GM13977 (cell line): Measurements from ENCODE around the gene DCDC2C.
A peak's percentile ranks its signal among the peaks of the same experiment; 100 is the strongest.

Source experiments
- DNase-seq: peaks from one replicate; pipeline ENCODE4 v3.0.0; 2012; ENCODE audit warnings: low spot score
- in situ Hi-C: fragments of 300-500 bp; cut with MboI; formaldehyde crosslinking; loops from one replicate; pipeline ENCODE4 v1.12.0; 2022; ENCODE audit warnings: low sequenced_read_pairs, low pct_unique_long_range_greater_than_20kb, mixed read lengths, inconsistent platforms; ENCODE audit not compliant: unreplicated experiment
- TF ChIP-seq, protein P1 (sequence below): IDR thresholded peaks from 2 replicates; pipeline ENCODE4 v1.5.1; 2012; ENCODE audit warnings: mild to moderate bottlenecking, control low read depth; ENCODE audit not compliant: insufficient read depth; ENCODE audit errors: extremely low read depth, missing control alignments

Gene DCDC2C

DNA sequence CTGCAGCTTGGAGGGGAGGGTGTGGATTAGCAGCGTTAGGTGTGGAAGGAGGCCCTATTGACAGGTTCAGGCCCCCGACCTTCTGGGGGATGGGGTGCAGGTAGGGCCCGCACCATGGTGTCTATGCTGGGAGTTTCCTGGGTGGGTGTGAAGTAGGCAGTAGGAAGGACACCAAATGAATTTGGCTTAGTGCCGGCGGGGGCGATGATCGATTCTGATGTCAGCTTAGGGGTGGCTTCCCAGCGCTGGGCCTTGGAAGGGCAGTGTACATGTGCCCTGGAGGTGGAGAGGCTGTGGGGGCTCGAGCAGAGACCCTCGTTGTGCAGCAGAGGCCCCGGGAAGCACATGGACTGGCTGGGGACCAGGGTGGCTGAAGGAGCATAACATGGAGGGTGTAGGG lies 21.6 kb downstream of the DCDC2C start:
- no peak for DNase-seq
- in situ Hi-C loops, result no loop called here
- TF ChIP-seq, protein P1, sequence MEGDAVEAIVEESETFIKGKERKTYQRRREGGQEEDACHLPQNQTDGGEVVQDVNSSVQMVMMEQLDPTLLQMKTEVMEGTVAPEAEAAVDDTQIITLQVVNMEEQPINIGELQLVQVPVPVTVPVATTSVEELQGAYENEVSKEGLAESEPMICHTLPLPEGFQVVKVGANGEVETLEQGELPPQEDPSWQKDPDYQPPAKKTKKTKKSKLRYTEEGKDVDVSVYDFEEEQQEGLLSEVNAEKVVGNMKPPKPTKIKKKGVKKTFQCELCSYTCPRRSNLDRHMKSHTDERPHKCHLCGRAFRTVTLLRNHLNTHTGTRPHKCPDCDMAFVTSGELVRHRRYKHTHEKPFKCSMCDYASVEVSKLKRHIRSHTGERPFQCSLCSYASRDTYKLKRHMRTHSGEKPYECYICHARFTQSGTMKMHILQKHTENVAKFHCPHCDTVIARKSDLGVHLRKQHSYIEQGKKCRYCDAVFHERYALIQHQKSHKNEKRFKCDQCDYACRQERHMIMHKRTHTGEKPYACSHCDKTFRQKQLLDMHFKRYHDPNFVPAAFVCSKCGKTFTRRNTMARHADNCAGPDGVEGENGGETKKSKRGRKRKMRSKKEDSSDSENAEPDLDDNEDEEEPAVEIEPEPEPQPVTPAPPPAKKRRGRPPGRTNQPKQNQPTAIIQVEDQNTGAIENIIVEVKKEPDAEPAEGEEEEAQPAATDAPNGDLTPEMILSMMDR, result no peak

DNA sequence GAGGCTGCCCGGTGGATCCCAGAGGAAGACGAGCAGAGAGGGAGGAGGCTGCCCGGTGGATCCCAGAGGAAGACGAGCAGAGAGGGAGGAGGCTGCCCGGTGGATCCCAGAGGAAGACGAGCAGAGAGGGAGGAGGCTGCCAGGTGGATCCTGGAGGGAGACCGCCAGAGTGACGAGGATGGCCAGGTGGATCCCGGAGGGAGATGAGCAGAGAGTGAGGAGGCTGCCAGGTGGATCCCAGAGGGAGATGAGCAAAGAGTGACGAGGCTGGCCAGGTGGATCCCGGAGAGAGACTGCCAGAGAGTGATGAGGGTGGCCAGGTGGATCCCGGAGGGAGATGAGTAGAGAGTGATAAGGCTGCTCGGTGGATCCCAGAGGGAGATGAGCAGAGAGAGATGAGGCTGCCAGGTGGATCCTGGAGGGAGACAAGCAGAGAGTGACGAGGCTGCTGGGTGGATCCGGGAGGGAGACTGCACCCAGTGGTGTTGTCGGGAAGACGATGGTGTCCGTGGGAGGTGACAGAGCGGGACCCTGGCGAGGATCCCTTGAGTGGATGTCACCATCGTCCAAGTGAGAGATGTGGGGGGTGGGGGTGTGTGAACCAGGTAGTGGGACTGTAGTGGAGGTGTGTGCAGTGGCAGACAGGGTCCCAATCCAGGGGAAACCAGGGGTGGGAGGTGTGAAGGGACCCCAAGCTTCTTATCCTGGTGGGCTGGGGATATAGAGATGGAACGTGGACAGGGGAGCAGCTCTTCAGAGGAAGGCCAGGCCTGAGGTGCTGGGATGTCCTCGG lies 22.3 kb downstream of the DCDC2C start:
- TF ChIP-seq, protein P1, result no peak
- in situ Hi-C loops, result no loop called here
- no peak for DNase-seq

DNA sequence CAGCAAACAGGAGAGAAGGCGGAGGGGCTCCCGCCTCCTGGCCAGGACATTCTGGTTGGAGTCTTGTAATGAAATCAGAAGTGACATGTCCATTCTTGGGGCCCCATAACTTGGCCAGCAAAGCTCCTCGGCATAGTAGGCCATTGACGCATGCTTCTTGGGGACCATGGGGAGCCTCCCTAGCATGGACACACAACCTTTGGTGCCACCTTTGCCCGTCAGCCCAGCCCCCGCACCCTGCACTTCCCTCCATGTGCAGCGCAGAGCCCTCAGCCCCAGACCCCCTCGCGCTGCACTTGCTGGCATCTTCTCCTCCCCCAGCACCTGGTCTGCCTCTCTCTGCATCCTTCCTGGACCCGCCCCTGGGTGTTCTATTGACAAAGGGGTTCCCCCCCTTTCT lies 23.1 kb downstream of the DCDC2C start:
- DNase-seq, result no peak
- in situ Hi-C loops, result no loop called here
- TF ChIP-seq, protein P1, result no peak

DNA sequence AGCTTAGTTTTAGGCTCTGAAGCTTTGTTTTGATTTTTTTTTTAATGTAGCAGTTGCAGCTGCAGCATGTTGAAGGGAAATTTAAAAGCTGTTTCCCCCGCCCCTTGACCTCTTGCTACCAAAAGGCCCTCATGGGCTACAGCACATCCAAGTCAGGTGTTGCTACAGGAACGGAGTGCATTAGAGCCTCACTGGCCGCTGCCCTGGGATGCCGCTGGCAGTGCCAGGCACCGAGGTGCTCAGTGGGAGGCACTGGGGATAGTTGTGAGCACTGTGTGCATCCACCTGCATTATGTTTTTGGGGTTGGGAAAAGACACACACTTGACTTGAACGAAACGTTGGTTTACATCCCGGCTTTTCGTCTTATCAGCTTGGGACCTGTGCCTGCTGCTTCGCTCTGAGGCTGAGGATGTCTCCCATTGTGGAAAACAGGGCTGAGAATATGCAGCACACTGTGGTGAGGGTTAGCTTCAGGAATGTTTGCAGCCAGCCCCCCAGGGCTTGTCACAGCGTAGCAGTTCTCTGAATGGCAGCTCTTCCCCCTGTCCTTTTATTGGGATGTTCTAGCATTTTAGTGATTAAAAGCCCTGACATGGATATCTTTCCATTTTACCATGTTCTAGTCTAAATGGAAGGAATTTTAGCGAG lies 24.1 kb downstream of the DCDC2C start:
- no peak for DNase-seq
- TF ChIP-seq, protein P1, result no peak
- in situ Hi-C loops, result no loop called here

DNA sequence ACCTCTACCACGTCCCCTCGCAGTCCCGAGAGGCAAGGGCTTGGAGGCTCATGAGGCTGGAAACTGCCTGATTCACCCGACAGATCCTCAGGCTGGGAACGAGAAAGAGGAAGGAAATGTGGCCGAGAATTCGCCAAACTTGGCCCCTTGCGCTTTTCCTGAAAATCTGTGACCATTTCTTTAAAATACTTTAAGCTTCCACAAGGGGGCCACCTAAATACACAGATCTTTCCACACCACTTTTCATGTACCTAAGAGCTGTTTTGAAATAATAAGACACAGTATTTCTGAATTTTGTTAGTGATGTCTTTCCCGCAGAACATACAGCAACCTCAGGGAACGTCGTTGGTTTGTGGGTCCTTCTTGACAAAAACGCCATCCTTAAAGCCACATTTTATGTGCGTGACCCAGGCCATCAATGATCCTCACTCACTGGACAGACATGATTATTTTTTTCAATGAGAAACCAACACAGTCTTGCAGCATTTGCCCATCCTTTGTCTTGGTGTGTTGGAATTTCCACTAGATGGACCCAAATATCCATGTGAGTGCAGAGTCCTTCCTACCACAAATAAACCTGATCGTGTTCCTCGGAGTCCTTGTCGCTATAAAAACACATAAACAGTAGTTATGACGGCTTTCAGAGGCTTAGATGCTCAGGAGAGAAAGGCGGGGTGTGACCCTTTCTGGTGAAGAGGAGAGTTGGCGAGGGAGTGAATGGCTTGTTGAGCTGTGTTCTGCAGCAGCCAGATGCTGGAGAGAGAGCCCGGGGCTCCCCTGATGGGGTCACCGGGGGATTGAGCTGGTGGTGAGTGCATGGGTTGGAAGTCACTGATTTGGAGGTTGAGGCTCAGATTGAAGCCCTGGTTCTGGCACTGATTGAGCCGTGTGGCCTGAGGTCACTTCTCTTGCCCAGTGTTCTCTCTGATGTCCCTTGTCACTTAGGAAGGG lies 25.0 kb downstream of the DCDC2C start:
- DNase-seq, result peak; percentile 62
- TF ChIP-seq, protein P1, result peak; percentile 55
- in situ Hi-C loops, result no loop called here

DNA sequence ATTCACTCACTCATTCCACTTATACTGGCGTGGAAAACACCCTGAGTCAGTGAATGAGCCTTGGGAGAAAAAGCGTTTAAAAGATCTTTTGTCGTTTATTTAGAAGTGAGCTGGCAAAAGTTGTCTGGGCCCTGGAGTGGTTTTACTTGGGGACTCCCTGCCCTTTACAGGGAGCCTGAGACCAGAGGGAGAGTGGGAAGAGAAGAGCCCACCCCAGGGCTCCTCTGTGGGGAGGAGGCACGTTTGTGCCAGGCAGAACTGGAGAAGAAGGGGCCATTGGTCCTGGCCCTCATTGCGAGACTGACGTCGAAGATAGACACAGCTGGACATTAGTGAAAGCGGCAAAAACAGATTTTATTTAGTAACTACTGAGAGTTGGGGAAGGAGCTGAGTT lies 25.7 kb downstream of the DCDC2C start:
- in situ Hi-C loops, result no loop called here
- no peak for DNase-seq
- TF ChIP-seq, protein P1, result no peak
